Natural killer cell (primary cell): Measurements from ENCODE around the gene SPINK1. TPM values are rescaled to one million over a fixed set of nuclear protein-coding genes. Genes with fewer than 3 reads are reported as not detected.

Source experiments
- ATAC-seq, 3 donors: fragments of 150-1000 bp in 2 of 3; fragments of 200-7000 bp in 1 of 3; cut with Tn5 transposase; 1 replicate in 1 of 3; 2 replicates in 2 of 3; pipeline ENCODE4 v1.10.0; 2021; ENCODE audit warnings: mild to moderate bottlenecking in 2 of 3, moderate library complexity in 2 of 3
- DNase-seq, 2 donors: peaks; one replicate each; pipeline versions ENCODE4 v3.0.0 to v3.0.0-alpha.2; 2013 to 2021; ENCODE audit warnings: mixed read lengths in 1 of 2
- H3K27ac ChIP-seq: one replicate; pipeline ENCODE4 v1.5.1; 2013; ENCODE audit warnings: mild to moderate bottlenecking, low read length
- H3K27me3 ChIP-seq: one replicate; pipeline ENCODE4 v1.6.1; 2013; ENCODE audit warnings: low read length; ENCODE audit not compliant: control insufficient read depth, insufficient read depth
- H3K36me3 ChIP-seq: one replicate; pipeline ENCODE4 v1.6.1; 2013; ENCODE audit warnings: low read length; ENCODE audit not compliant: control insufficient read depth, insufficient read depth
- H3K4me1 ChIP-seq: one replicate; pipeline ENCODE4 v1.6.1; 2013; ENCODE audit warnings: low read length; ENCODE audit not compliant: control insufficient read depth, insufficient read depth
- H3K4me3 ChIP-seq: one replicate; pipeline ENCODE4 v1.5.1; 2013; ENCODE audit warnings: low read length
- H3K9me3 ChIP-seq: one replicate; pipeline ENCODE4 v1.6.1; 2013; ENCODE audit warnings: low read length; ENCODE audit not compliant: control insufficient read depth, insufficient read depth
- H3K27ac Mint-ChIP-seq, 2 donors: one replicate each; pipeline ENCODE4 v1.8.0; 2022; ENCODE audit warnings: mild to moderate bottlenecking in 2 of 2, mixed read lengths in 2 of 2, moderate library complexity in 1 of 2
- H3K27me3 Mint-ChIP-seq, 2 donors: one replicate each; pipeline ENCODE4 v1.8.0; 2022; ENCODE audit warnings: low read depth in 2 of 2, mixed read lengths in 2 of 2
- H3K36me3 Mint-ChIP-seq: one replicate; pipeline ENCODE4 v1.8.0; 2022; ENCODE audit warnings: mixed read lengths
- H3K4me1 Mint-ChIP-seq, 2 donors: one replicate each; pipeline ENCODE4 v1.8.0; 2022; ENCODE audit warnings: mixed read lengths in 2 of 2
- H3K4me3 Mint-ChIP-seq: one replicate; pipeline ENCODE4 v1.8.0; 2022; ENCODE audit warnings: mild to moderate bottlenecking, moderate library complexity, mixed read lengths
- H3K9me3 Mint-ChIP-seq, 2 donors: one replicate each; pipeline ENCODE4 v1.8.0; 2022; ENCODE audit warnings: mixed read lengths in 2 of 2
- CTCF ChIP-seq: fragments of 200-600 bp; IDR thresholded peaks from one replicate; pipeline ENCODE4 v1.8.0; 2022; ENCODE audit warnings: antibody characterized with exemption
- WGBS: methylation state at CpG from one replicate; pipeline ENCODE4 v1.1.7; 2013; ENCODE audit warnings: missing lambda C conversion rate; ENCODE audit not compliant: insufficient coverage; 5-methylcytosine and 5-hydroxymethylcytosine counted together
- intact Hi-C: fragments of 100-400 bp; cut with micrococcal nuclease; formaldehyde crosslinking; loops from one replicate; pipeline ENCODE4 v1.14.2; 2022
- total RNA-seq, 4 donors: library from RNA; stranded (reverse); fragments of 120-200 nt in 1 of 4; gene quantifications; one replicate each; pipeline versions ENCODE4 v1.2.3 to v1.2.4, GENCODE V29; 2013 to 2022

SPINK1 gene
- not detected for total RNA-seq
- total RNA-seq (2013): not detected

- Histone ChIP-seq H3K4me3 (no peak within 1 kb of the TSS), H3K9me3 (no peaks in the 10 kb centered on the region), H3K4me1 (no peaks in the 10 kb centered on the region), H3K27me3 (peaks cover 6% of the 10 kb centered on the region), H3K27ac (no peak within 1 kb of the TSS), H3K36me3 (no peaks in the 10 kb centered on the region)
- WGBS: 91% methylated on average over 3 of the region's 3 CpGs
- no peaks in the 10 kb centered on the region for H3K9me3 Mint-ChIP-seq
- no peak for DNase-seq
- no peaks in the 10 kb centered on the region for H3K36me3 Mint-ChIP-seq
- H3K27ac Mint-ChIP-seq: no peak within 1 kb of the TSS
- no peaks in the 10 kb centered on the region for H3K4me1 Mint-ChIP-seq
- TF ChIP-seq CTCF: no peak
- no peak for ATAC-seq
- intact Hi-C loops: no loop called here
- H3K27me3 Mint-ChIP-seq: peaks cover 8 to 26% of the 10 kb centered on the region in 2 donors
- no peak within 1 kb of the TSS for H3K4me3 Mint-ChIP-seq
Measured at GRCh38 chr5:147831465-147831864, at the start of gene SPINK1. TSS of gene SPINK1 (minus strand) at chr5:147831671. CDS start at chr5:147831577, 94 bp downstream.

- peaks cover 2% of the 10 kb centered on the region for H3K27me3 ChIP-seq
- TF ChIP-seq CTCF: no peak
- no peaks in the 10 kb centered on the region for H3K9me3 Mint-ChIP-seq
- no peaks in the 10 kb centered on the region for H3K4me1 Mint-ChIP-seq
- ATAC-seq: no peak
- DNase-seq: no peak
- H3K4me3 Mint-ChIP-seq: no peak overlapping the region
- H3K27ac ChIP-seq: no peak overlapping the region
- H3K36me3 ChIP-seq: no peaks in the 10 kb centered on the region
- no peaks in the 10 kb centered on the region for H3K36me3 Mint-ChIP-seq
- WGBS: 85% methylated on average over 2 of the region's 2 CpGs
- no peaks in the 10 kb centered on the region for H3K4me1 ChIP-seq
- intact Hi-C loops: no loop called here
- H3K9me3 ChIP-seq: no peaks in the 10 kb centered on the region
- peaks cover 7 to 14% of the 10 kb centered on the region in 2 donors for H3K27me3 Mint-ChIP-seq
- no peak overlapping the region for H3K4me3 ChIP-seq
- no peak overlapping the region for H3K27ac Mint-ChIP-seq
Measured at GRCh38 chr5:147880487-147880886, 49.0 kb upstream of the SPINK1 start.

GRCh38 chr5:147879784-147880183 lies 48.3 kb upstream of the SPINK1 start:
- Mint-ChIP-seq H3K4me3 (no peak overlapping the region), H3K36me3 (no peaks in the 10 kb centered on the region), H3K4me1 (no peaks in the 10 kb centered on the region), H3K9me3 (no peaks in the 10 kb centered on the region), H3K27me3 (peaks cover 7 to 15% of the 10 kb centered on the region in 2 donors), H3K27ac (no peak overlapping the region)
- H3K36me3 ChIP-seq: no peaks in the 10 kb centered on the region
- H3K4me3 ChIP-seq: no peak overlapping the region
- H3K27me3 ChIP-seq: peaks cover 2% of the 10 kb centered on the region
- intact Hi-C loops: no loop called here
- no peak for DNase-seq
- H3K4me1 ChIP-seq: no peaks in the 10 kb centered on the region
- 100% methylated on average over 2 of the region's 3 CpGs for WGBS
- ATAC-seq: no peak
- no peak for TF ChIP-seq CTCF
- H3K27ac ChIP-seq: no peak overlapping the region
- H3K9me3 ChIP-seq: no peaks in the 10 kb centered on the region

GRCh38 chr5:147878066-147878759 lies 46.7 kb upstream of the SPINK1 start, which contains the start of gene SCGB3A2:
TSS of gene SCGB3A2 (plus strand) at chr5:147878711. CDS start at chr5:147878804, 93 bp downstream.
- ATAC-seq (no peak), DNase-seq (no peak)
- Histone ChIP-seq H3K27me3 (no peaks in the 10 kb centered on the region), H3K9me3 (no peaks in the 10 kb centered on the region), H3K27ac (no peak within 1 kb of the TSS), H3K4me3 (no peak within 1 kb of the TSS), H3K4me1 (no peaks in the 10 kb centered on the region), H3K36me3 (no peaks in the 10 kb centered on the region)
- H3K4me3 Mint-ChIP-seq: no peak within 1 kb of the TSS
- no peaks in the 10 kb centered on the region for H3K4me1 Mint-ChIP-seq
- H3K9me3 Mint-ChIP-seq: no peaks in the 10 kb centered on the region
- peaks cover 7 to 15% of the 10 kb centered on the region in 2 donors for H3K27me3 Mint-ChIP-seq
- WGBS: 50% methylated on average over 1 of the region's 2 CpGs
- intact Hi-C loops: no loop called here
- no peaks in the 10 kb centered on the region for H3K36me3 Mint-ChIP-seq
- no peak for TF ChIP-seq CTCF
- no peak within 1 kb of the TSS for H3K27ac Mint-ChIP-seq
